Measurements from ENCODE around the gene SPSB2. TPM values are rescaled to one million over a fixed set of nuclear protein-coding genes. Genes with fewer than 3 reads are reported as not detected.

Gene SPSB2
- total and polyA plus RNA-seq, 9 of the 15 experiments (the other 6 are each of a cell fraction or from before 2014, with no cell fraction given) = 0.10 to 10.6 (median 1.9) TPM

DNA sequence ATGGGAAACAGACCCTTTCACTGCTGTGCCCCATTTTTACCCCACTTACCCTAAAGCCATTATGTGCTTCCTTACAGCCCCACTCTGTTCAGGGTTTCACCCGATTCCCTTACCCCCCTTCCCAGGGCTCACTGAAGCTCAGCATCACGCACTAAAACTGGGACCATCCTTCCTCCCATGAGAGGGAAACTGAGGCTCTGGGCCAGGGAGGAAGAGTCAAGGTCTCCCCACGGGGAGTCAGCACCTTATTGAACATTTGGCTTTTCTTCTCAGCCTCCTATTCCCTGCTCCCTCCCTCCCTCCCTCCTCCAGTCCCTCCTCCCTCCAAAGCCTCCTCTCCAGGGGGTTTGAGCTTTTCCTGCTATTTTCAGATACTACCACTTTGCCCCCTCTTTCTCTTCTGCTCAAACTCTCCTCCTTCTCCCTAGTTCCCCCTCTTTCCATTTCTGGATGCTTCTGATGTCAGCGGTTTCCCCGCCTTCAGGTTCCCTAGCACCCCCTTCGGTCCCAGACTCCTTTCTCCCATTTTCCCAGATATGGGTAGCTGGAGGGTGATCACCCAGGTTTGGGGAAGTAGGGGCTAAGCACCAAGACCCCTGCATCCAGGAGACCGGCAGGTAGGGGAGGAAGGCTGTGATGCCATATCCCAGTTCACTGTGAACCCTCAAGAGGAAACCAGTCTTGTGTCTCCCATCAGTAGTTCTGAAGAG is 50.5 kb downstream of the SPSB2 start:
- H3K4me3 ChIP-seq = no peak overlapping the region
- 6% methylated on average over 2 of the region's 7 CpGs for WGBS (ENCODE audit: insufficient coverage, low coverage, missing lambda C conversion rate)
- BruUV-seq (replicated peaks) = no TSS peak
- FAIRE-seq (no peak), DNase-seq (ENCODE audit: extremely low read depth in 1 of 4, low spot score in 3 of 4) (no peak), ATAC-seq (no peak)
- H3K27ac ChIP-seq (ENCODE audit: extremely low read depth, low read depth, low read length) = no peak overlapping the region
- no peaks in the 10 kb centered on the region; the same call in 2 of the 3 replicates for H3K79me2 ChIP-seq (ENCODE audit: control insufficient read depth, insufficient read depth, low read length)
- CTCF ChIA-PET (ENCODE audit: low intra/inter-chr PET ratio) = interaction anchor here (1.3 kb wide), 1 partner anchor 69 kb away, joined by 3 read pairs; no protein-coding TSS in a partner anchor
- in situ Hi-C loops (cut with MboI) (no loop called here), intact Hi-C loops (cut with micrococcal nuclease) (loop anchor here (10.0 kb wide), 2 partner anchors 208 to 268 kb away; partner anchors contain the start of gene IFFO1)
- no peak overlapping the region for H3K9ac ChIP-seq (ENCODE audit: insufficient read depth in 1 of 2, low read depth in 2 of 2, low read length in 2 of 2)
- no peaks in the 10 kb centered on the region for H3K36me3 ChIP-seq (ENCODE audit: control insufficient read depth, insufficient read depth, low read length)
- no peak overlapping the region for H3K4me2 ChIP-seq (ENCODE audit: insufficient read depth, low read length)
- POLR2A ChIA-PET = interaction anchor here (1.0 kb wide), 1 partner anchor 10 kb away, joined by 3 read pairs; no protein-coding TSS in a partner anchor
- peaks cover 14 to 34% of the 10 kb centered on the region in 2 experiments; a peak in 4 of 5 replicates for H3K4me1 ChIP-seq (replicated peaks in 1 of 2; ENCODE audit: control insufficient read depth in 2 of 2, insufficient read depth in 2 of 2, low read length in 2 of 2)
- no peaks in the 10 kb centered on the region for H4K20me1 ChIP-seq (replicated peaks; ENCODE audit: control insufficient read depth, insufficient read depth, low read length)
- TF ChIP-seq ZNF263 (CRISPR knock-in tag; IDR thresholded peaks at IDR 0.05; ENCODE audit: borderline replicate concordance) (peak; percentile 80), JUNB (CRISPR knock-in tag; conservative IDR thresholded peaks at IDR 0.05) (no peak)
- H3K9me1 ChIP-seq (ENCODE audit: control insufficient read depth, insufficient read depth, low read length) = no peaks in the 10 kb centered on the region
- H2AFZ ChIP-seq (ENCODE audit: low read depth, low read length) = no peak overlapping the region
- peaks cover 0 to 4% of the 10 kb centered on the region in 2 experiments; a peak in 2 of 5 replicates for H3K27me3 ChIP-seq (ENCODE audit: control insufficient read depth in 2 of 2, insufficient read depth in 2 of 2, low read length in 2 of 2)
- no peaks in the 10 kb centered on the region for H3K9me3 ChIP-seq (replicated peaks; ENCODE audit: control insufficient read depth, insufficient read depth, low read depth, low read length)

All from K562 (cell line).